Thymus (tissue), 11 donors: Measurements from ENCODE around the gene MRGPRD. TPM values are rescaled to one million over a fixed set of nuclear protein-coding genes. Genes with fewer than 3 reads are reported as not detected.
"Not testable (repeated sequence)": the region's sequence is repeated elsewhere in the genome, so short reads cannot be mapped to it uniquely, and the experiment has no call there.

ENCODE experiments used
- DNase-seq, 9 donors: peaks; one replicate each; pipeline ENCODE4 v3.0.0-alpha.2; 2013; ENCODE audit warnings: low spot score in 9 of 9, low read depth in 6 of 9, missing footprints in 1 of 9
- H3K27ac ChIP-seq, 2 donors: one replicate each; pipeline ENCODE4 v1.5.1; 2013; ENCODE audit warnings: control low read depth in 1 of 2, low read depth in 1 of 2, low read length in 1 of 2, mild to moderate bottlenecking in 1 of 2, moderate library complexity in 1 of 2
- H3K27me3 ChIP-seq, 2 donors: one replicate each; pipeline ENCODE4 v1.5.1; 2013; ENCODE audit warnings: low read length in 1 of 2; ENCODE audit not compliant: control insufficient read depth in 2 of 2, insufficient read depth in 1 of 2
- H3K36me3 ChIP-seq, 2 donors: one replicate each; pipeline ENCODE4 v1.5.1; 2013; ENCODE audit warnings: low read length in 1 of 2, mild to moderate bottlenecking in 1 of 2, moderate library complexity in 1 of 2; ENCODE audit not compliant: control insufficient read depth in 2 of 2, insufficient read depth in 2 of 2
- H3K4me1 ChIP-seq, 2 donors: one replicate each; pipeline ENCODE4 v1.5.1; 2013; ENCODE audit warnings: low read length in 2 of 2; ENCODE audit not compliant: control insufficient read depth in 2 of 2, insufficient read depth in 2 of 2
- H3K4me3 ChIP-seq, 2 donors: one replicate each; pipeline ENCODE4 v1.5.1; 2013; ENCODE audit warnings: low read length in 2 of 2, control low read depth in 1 of 2, mild to moderate bottlenecking in 1 of 2
- H3K9me3 ChIP-seq, 2 donors: one replicate each; pipeline ENCODE4 v1.5.1; 2013; ENCODE audit warnings: low read length in 1 of 2, mild to moderate bottlenecking in 1 of 2; ENCODE audit not compliant: control insufficient read depth in 2 of 2, insufficient read depth in 1 of 2
- WGBS: extraction: QIAGEN DNeasy Blood & Tissue Kit; methylation state at CpG from one replicate; pipeline ENCODE4 v1.1.7; 2013; 5-methylcytosine and 5-hydroxymethylcytosine counted together
- polyA plus RNA-seq: library from polyadenylated mRNA; stranded (reverse); fragments of 200-250 nt; gene quantifications from one replicate; pipeline ENCODE4 v1.2.3, GENCODE V29; 2013
- total RNA-seq: library from RNA; stranded (reverse); fragments of 120-200 nt; gene quantifications from one replicate; pipeline ENCODE4 v1.2.4, GENCODE V29; 2013
- donor health status: healthy.

MRGPRD gene
- total and polyA plus RNA-seq, 2 donors, result 0.05 TPM; not detected in 1

GRCh38 chr11:69002570-69003231 is 21.9 kb upstream of the MRGPRD start:
- no peak for DNase-seq
- no peaks in the 10 kb centered on the region for H3K9me3 ChIP-seq
- H3K4me1 ChIP-seq, result no peaks in the 10 kb centered on the region
- H3K36me3 ChIP-seq, result no peaks in the 10 kb centered on the region
- H3K27me3 ChIP-seq, result peaks cover 0 to 24% of the 10 kb centered on the region in 2 donors
- 88% methylated on average over 13 of the region's 13 CpGs for WGBS
- H3K4me3 ChIP-seq, result no peak overlapping the region
- no peak overlapping the region for H3K27ac ChIP-seq

DNA sequence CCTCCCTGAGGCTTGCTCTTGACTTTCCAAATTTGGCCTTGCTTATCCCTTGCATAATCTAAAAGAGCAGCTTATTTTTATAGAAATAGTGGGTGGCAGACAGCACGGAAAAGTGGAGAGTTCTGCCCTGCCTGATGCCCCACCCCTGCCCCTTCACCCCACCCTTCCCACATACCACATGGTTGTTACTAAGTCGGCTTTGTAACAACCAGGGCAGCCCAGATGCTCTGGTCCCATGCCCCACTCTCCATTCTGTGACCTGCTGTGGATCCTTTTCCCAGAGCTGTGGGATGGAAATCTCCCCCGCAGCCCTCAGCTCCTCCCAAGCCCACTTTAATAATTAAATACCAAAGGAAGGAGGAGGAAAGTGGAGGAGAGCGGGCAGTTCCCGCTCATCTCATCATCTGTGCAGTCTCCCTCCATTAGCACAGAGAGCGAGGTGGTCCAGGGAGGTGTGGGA is 21.4 kb upstream of the MRGPRD start:
- no peak overlapping the region for H3K4me3 ChIP-seq
- H3K4me1 ChIP-seq, result no peaks in the 10 kb centered on the region
- H3K36me3 ChIP-seq, result no peaks in the 10 kb centered on the region
- no peak for DNase-seq
- 92% methylated on average over 6 of the region's 6 CpGs for WGBS
- H3K27me3 ChIP-seq, result peaks cover 0 to 20% of the 10 kb centered on the region in 2 donors
- H3K27ac ChIP-seq, result no peak overlapping the region
- H3K9me3 ChIP-seq, result no peaks in the 10 kb centered on the region

DNA sequence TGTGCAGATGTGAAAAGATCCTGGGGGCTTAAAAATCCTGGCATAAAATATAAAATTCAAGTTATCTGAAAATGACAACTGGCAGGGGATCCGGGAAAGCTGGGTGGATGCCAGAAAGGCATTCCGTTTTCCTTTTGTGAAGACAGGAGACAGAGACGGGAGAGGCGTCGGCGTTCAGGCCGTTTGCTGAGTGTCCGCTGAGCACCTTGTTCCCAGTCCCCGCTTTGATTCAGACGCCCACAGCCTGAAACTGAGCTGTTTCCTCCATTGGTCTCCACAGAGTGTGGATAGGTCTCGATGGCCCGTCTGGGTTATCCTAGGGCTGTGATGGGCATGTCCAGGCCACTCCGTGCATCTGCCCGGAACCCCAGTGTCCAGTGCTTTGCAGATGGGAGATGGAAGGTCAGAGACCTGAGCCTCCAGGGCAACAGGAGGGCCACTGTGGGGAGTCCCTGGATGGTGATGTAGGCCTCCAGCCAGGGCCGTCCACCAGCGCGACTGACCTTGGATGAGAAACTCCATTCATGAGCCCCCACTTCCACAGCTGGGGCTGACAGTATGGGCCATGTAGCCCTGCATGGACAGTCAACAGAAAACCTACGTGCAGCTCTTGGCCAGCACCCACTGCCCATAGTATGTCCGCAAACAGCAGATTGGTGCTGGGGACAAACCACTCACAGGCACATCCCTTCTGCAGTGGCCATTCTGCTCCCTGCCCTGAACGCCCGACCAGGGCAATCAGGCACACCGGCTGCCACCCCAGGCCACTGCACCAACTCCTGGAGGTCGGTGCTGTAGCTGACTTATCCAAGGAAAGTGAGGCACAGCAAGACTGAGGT is 20.7 kb upstream of the MRGPRD start:
- no peak overlapping the region for H3K27ac ChIP-seq
- no peaks in the 10 kb centered on the region for H3K36me3 ChIP-seq
- DNase-seq, result no peak
- WGBS, result 95% methylated on average over 23 of the region's 23 CpGs
- H3K4me1 ChIP-seq, result no peaks in the 10 kb centered on the region
- H3K27me3 ChIP-seq, result peaks cover 0 to 19% of the 10 kb centered on the region in 2 donors
- no peak overlapping the region for H3K4me3 ChIP-seq
- H3K9me3 ChIP-seq, result no peaks in the 10 kb centered on the region

GRCh38 chr11:69000831-69001242 is 20.1 kb upstream of the MRGPRD start:
- 88% methylated on average over 8 of the region's 8 CpGs for WGBS
- Histone ChIP-seq H3K36me3 (no peaks in the 10 kb centered on the region), H3K4me3 (no peak overlapping the region), H3K4me1 (no peaks in the 10 kb centered on the region), H3K27ac (no peak overlapping the region), H3K9me3 (no peaks in the 10 kb centered on the region), H3K27me3 (peaks cover 0 to 15% of the 10 kb centered on the region in 2 donors)
- no peak for DNase-seq

- no peaks in the 10 kb centered on the region for H3K4me1 ChIP-seq
Measured at GRCh38 chr11:69000391-69000790, 19.6 kb upstream of the MRGPRD start.

DNA sequence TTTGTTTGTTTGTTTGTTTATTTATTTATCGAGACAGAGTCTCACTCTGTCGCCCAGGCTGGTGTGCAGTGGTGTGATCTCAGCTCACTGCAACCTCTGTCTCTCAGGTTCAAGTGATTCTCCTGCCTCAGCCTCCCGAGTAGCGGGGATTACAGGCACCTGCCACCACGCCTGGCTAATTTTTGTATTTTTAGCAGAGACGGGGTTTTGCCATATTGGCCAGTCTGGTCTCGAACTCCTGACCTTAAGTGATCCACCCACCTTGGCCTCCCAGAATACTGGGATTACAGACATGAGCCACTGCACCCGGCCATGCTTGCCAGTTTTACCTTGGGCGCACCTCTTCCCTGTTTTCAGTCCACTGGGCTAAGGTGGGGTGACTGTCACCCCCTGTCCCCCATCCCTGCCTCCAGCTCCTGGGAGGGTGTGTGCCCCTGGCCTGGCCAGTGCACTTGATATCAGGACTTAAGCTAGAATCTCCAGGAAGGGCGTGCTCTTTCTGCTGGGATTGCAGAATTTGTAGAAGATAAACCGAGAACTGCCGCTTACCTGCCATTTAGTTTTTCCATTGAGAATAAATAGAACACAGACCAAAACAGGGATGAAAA is 19.1 kb upstream of the MRGPRD start:
- H3K4me1 ChIP-seq, H3K27ac ChIP-seq, H3K36me3 ChIP-seq, DNase-seq, H3K4me3 ChIP-seq, H3K9me3 ChIP-seq: not testable (repeated sequence)
- 95% methylated on average over 12 of the region's 12 CpGs for WGBS
- H3K27me3 ChIP-seq, result peaks cover 0 to 11% of the 10 kb centered on the region in 2 donors

More at GRCh38 chr11:69000391-69000790, 19.6 kb upstream of the MRGPRD start:
- no peak overlapping the region for H3K4me3 ChIP-seq
- H3K27ac ChIP-seq, result no peak overlapping the region
- 96% methylated on average over 5 of the region's 5 CpGs for WGBS
- no peak for DNase-seq
- no peaks in the 10 kb centered on the region for H3K36me3 ChIP-seq
- H3K9me3 ChIP-seq, result no peaks in the 10 kb centered on the region
- H3K27me3 ChIP-seq, result peaks cover 0 to 15% of the 10 kb centered on the region in 2 donors

- Histone ChIP-seq H3K27ac (no peak overlapping the region), H3K36me3 (no peaks in the 10 kb centered on the region), H3K4me1 (no peaks in the 10 kb centered on the region), H3K9me3 (no peaks in the 10 kb centered on the region), H3K4me3 (no peak overlapping the region), H3K27me3 (peaks cover 0 to 8% of the 10 kb centered on the region in 2 donors)
- WGBS, result 96% methylated on average over 8 of the region's 8 CpGs
- DNase-seq, result no peak
Measured at GRCh38 chr11:68999093-68999747, 18.4 kb upstream of the MRGPRD start.

GRCh38 chr11:68998390-68998911 is 17.7 kb upstream of the MRGPRD start:
- H3K36me3 ChIP-seq, result no peaks in the 10 kb centered on the region
- DNase-seq, result peak in 1 of 9 donors; percentile 16
- H3K27me3 ChIP-seq, result peaks cover 0 to 11% of the 10 kb centered on the region in 2 donors
- H3K9me3 ChIP-seq, result no peaks in the 10 kb centered on the region
- H3K27ac ChIP-seq, result no peak overlapping the region
- WGBS, result 44% methylated on average over 13 of the region's 13 CpGs
- H3K4me3 ChIP-seq, result no peak overlapping the region
- no peaks in the 10 kb centered on the region for H3K4me1 ChIP-seq
